GM21423 (cell line): ENCODE results near the gene MSI2.

Experiments used
- ATAC-seq: cut with Tn5 transposase; IDR thresholded peaks from one replicate; pipeline ENCODE4 v1.9.1; 2021; ENCODE audit warnings: mild to moderate bottlenecking, moderate library complexity; ENCODE audit not compliant: unreplicated experiment

MSI2 gene

DNA sequence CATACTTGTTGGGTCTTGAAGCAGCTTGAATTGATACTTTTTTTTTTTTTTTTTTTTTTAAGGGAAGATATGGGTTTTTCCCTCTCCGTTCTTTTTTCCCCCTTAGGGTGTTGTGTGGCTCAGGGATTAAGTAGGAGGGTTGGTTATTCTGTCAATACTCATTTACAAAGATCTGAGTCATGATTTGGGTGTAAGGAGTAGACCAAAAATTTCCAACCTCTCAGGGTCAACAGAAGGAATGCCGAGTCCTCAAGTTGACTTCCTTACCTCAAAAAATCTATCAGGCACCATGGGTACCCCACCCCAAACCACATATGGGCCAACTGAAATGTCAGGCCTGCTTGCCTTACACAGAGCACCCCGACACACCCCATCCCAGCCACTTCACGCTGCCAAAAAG lies 258.3 kb downstream of the MSI2 start:
- ATAC-seq, result no peak

DNA sequence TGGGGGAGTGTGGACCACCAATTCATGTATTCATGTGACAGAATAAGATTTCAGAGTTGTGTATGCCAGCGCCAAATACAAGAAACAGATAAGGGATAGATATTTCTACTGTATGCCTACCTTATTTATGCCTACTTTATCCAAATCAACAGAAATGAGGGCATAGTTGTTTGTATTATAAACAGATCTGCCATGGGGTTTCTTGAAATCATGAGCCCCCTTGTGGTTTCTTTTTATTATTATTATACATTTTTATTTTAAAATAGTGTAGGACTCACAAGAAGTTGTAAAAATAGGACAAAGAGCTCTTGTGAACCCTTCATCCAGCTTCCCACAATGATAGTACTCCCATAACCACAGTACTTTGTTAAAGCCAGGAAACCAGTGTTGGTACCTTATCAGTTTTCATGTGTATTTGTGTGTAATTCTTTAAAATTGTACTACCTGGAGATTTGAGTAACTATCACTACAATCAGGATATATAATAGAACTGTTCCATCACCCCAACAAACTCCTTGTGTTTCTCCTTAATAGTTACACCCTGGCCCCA lies 259.4 kb downstream of the MSI2 start:
- no peak for ATAC-seq

DNA sequence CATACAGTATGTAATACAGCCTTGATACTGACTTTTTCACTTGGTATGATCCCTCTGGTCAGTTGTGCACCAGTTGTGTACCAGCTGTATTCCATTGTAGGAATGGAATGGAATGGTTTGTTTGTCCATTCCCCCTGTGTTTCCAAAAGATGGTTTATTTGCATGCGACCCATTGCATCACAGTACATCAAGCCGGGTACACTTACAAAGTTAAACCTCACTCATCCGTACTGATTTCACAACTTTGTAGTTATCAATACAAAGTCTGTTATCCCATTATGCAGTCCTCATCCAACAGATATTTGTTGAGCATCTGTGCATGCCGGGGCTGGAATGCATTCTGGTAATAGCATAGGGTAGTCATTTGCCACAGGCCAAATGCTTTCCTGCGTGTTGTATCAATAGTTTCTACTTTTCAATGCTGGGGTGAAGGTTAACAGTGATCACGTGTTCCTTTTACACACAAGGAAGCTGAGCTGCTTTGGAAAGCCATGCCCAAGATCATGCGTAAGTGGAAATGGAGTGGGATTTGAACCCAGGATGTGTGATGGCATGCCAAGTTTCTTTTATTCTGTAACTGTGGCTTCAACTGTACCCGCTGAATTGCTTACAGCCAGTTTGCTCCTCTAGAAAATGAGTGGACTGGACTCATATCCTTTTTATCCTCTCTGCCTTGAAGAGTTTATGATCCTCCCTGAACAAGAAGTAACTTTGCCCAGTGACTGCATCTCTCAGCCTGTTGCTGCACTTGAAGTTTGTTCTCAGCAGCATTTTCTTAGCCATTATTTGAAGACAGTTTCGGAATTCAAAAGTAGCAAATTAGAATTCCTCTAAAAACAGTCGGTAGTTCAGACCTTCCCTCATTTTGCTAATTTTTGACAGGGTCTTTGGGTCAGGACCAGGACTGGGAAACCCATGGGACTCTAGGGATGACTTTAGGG lies 260.2 kb downstream of the MSI2 start:
- ATAC-seq, result no peak

GRCh38 chr17:57517273-57517631 lies 260.9 kb downstream of the MSI2 start:
- no peak for ATAC-seq

GRCh38 chr17:57517632-57518456 lies 261.5 kb downstream of the MSI2 start:
- ATAC-seq, result no peak

DNA sequence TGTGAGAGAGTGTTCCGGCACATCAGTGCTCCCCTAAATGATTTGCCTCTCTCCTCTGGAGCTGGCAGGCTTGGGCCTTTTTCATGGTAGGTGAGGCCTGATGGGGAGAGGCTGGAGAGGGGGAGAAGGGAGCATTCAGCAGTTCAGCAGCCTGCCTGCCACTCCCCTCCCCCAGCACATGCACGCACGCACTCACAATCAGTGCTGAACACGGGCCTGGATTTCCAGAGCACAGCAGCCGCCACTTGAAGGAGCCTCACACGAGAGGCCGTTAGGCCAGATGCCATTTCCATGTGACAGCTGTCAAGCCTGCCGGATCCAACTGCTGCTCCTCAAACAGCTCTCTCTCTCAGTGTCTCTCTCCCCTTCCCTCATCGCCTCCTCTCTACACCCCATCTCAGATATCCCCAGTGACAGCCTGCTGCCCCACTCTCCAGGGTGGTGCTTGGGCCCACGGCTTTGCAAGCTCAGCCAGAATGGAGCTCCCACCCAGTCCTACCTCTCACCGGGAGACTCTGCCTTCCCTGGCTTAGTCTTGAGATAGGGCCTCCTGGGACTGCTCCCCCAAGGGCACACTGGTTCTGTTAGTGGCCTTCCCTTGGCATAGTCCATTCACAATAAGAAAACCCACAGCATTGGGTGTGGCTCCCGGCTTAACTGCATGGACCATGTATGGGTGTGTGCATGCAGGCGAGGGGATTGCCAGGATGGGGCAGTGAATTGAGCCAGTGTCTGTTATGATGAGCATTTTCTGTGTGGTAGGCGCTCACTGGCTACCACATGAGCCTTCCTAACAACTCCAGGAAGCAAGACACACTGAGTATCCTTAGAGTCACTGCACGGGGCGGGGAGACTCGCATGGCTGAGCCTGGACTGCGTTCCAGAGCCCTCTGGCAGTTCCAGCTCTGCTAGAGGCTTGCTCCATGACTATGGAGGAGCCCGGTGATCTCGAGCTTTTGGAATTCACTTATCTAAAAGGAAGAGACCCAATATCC lies 262.6 kb downstream of the MSI2 start:
- ATAC-seq, result no peak

DNA sequence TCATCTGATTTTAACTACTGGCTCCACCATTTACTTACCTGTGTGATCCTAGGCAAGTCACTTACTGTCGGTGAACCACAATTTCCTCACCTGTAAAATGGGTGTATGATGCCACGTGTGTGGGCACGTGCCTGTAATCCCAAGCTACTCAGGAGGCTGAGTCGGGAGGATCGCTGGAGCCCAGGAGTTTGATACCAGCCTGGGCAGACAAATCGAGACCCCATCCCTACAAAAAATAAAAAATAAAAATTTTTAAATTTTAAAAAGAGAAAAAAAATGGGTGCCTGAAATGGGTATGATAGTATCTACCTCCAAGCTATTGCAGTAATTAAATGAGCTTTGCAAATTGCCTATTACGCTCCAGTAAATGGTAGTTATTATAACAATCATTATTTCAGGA lies 263.5 kb downstream of the MSI2 start:
- no peak for ATAC-seq

- no peak for ATAC-seq
These were observed 265.3 kb downstream of the MSI2 start for GRCh38 chr17:57521606-57522005.

DNA sequence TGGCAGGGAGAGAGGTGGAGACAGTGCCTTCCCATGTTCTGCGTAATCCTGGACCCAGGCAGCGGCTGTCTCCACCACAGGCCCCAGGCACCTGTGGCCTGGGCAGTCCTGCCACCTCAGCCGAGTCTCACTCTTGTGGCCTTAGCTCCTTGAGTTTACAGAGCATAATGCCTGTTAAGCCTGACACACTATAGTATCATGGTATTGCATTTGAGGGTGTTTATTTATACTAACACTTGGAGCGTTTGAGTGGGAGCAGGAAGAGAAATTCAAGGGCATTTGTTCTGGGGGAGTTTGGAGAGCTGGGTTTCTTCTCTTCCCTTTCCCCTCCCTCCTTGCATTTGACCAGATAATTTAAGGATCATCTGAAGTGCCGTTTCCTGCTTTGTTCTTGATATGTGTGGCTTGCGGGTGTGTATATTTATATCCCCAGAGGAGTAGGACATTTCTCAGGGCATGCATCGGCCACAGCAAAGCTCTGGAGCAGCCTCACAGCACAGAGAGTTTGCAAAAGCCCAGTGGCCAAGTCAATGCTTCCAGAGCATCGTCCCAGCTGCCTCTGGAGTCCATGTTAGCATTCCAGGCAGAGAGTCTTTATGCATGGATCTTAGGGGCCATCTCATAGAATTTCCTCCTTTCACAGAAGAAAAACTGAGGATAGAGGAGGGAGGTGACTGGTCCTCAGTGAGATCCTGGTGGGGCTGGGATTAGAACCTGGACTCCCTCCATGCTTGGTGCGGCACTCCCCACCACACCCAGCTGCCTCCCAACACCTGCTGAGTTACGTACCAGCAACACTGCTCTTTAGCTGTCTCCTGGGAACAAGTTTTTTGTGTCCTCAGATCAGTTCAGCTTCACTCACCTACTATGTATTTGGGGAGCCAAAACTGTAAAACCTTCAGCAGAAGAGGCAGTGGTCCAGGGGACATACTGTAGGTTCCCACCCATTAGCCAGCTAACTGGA lies 266.0 kb downstream of the MSI2 start:
- ATAC-seq, result no peak

DNA sequence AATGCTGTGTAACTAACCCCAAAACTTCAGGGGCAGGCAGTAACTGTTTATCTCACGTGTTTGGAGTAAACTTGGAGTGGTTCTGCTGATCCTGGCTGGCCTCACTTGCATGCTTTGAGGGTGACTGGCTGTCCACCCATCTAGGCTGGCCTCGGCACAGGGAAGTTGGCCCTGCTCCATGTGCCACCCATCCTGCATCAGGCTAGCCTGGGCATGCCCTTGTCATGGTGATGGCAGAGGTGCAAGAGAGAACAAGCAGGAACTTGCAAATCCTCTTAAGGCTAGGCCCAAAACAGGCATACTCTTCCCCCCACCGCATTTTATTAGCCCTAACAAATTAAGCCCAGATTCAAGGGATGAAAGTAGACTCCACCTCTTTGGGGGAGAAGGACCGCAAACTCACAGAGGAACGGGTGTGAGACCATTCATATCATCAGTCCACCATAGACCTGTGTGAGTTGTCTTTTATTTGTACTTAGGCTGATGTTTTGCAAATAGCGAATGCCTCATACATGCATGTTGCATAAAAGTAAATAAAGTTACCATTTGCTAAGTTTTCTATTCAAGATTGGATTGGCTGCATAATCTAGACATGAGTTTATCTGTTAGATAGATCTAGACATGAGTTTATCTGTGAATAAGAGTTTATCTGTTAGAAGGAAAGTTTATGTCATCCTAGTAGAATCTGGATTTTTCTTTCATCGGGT lies 267.8 kb downstream of the MSI2 start:
- no peak for ATAC-seq

GRCh38 chr17:57524839-57525568 lies 268.7 kb downstream of the MSI2 start:
- no peak for ATAC-seq

DNA sequence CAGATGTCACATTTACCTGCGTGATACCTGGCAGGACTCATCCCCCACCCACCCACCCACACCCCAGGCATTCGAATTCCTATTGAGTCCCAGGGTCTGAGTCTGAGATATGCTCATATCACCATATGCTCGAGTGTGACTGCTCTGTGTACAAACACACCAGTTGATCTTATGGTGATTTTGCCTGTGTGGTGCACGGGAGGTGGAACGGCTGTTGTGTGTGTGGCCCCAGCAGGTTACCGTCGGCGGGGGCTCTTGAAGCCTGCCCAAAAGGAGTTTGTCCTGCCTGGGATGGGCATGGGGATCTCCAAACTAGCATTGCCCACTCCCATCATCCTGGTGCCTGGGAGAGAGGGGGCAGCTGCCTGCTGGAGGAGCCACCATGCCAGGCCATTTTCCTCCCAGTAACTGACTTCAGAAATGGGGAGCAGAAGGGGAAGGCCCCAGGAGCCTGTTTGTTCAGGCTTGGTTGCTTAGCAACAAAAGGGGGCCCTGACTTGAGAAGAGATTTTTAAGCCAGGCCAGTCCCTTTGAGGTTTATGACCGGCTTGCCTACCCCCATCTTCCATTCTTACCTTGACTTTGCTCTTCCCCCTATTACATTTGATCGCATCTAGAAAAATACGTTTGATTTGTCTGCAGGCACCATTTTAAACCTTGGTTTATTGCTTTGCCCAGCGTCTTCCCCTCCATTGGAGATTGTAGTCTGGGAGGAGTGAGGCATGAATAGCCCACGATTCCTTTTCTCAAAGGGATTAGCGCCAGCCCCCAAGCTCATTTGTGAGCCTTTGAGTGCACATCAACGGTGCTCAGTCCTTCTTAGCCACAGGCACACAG lies 271.1 kb downstream of the MSI2 start:
- no peak for ATAC-seq

GRCh38 chr17:57528058-57528451 lies 271.7 kb downstream of the MSI2 start:
- no peak for ATAC-seq

GRCh38 chr17:57530026-57530425 lies 273.7 kb downstream of the MSI2 start:
- no peak for ATAC-seq

DNA sequence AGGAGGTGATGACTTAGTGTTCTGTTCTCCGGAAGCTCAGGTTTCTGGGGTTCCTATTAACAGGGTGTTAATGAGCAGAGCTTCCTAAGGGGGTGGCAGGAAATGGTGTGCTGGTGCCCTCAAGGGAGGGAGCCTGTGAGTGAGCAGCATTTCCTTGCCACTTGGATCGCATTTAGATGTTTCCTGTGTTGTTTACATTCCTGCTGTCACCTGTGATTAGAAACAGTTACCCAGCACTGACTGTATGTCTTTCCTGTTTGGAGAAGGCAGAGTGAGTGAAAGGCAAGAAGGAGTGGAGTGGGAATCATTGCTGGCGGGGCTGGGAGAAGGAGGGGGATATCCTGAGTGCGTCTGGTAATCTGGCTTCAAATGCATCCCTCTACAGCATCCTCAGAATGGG lies 274.2 kb downstream of the MSI2 start:
- ATAC-seq, result no peak

DNA sequence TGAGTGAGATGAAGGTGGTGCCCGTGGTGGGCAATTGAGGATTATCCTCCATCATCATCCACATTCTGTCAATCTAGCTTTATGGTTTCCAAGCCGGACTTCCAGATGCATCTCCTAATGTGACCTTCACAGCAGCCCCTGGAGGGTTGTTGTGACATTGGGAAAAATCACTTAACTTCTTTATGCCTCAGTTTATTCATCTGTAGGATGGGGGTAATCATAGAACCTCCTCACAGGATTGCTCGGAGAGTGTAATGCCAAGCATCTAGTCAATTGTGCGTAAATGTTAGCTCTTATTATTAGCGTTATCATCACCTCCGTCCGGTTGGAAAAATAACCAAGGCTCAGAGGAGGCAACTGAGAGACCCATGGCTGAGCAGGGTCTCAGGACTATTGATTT lies 274.8 kb downstream of the MSI2 start:
- no peak for ATAC-seq
